ENCODE results near the gene NKRF.

Gene NKRF

DNA sequence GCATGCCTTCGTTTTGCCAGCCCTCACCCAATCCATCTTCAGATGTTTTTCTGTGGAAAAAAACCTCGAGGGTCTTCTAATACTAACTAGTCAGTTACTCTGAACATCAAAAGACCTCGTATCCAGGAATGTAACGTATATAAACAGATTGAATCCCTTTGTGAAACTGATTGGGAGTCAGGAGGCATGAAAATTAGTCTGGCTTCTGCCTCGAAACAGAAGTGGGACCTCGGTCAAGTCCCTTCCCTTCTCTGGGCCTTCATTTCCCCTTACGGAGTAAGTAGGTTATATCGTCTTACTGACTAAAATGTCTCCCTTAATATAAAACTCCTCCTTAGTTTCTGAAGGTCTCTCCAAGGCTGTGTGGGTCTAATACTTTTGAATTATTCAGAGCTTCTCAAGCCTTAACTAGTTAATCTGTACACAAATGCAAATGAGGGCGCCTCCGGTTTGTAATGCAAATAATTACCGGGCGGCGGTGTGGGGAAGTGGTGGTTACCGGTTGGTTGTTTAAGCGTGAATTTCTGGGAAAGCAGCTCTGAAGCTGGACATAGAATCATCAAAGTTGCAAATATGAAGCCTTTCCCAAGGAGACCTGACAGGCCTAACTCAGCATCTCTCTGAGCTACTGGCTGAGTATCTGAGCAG is 11.4 kb upstream of the NKRF start:
- no peak for DNase-seq (ENCODE audit: extremely low read depth in 1 of 2, low read depth in 1 of 2)

DNA sequence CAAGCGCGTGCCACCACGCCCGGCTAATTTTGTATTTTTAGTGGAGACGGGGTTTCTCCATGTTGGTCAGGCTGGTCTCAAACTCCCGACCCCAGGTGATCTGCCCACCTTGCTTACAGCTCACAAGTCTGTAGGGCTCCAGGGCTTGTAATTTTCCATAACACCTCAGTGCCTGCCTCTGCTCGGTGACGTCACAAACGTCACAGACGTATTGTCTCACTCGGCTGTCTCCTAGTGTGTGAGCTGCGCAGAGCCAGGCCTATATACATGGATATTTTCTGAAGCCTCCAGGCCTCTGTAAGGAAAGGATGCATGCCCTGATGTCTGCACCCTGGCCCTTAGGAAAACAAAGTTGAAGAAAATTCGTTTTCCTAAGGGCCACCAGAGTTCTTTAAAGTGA is 8.6 kb upstream of the NKRF start:
- DNase-seq (ENCODE audit: extremely low read depth in 1 of 2, low read depth in 1 of 2): no peak

DNA sequence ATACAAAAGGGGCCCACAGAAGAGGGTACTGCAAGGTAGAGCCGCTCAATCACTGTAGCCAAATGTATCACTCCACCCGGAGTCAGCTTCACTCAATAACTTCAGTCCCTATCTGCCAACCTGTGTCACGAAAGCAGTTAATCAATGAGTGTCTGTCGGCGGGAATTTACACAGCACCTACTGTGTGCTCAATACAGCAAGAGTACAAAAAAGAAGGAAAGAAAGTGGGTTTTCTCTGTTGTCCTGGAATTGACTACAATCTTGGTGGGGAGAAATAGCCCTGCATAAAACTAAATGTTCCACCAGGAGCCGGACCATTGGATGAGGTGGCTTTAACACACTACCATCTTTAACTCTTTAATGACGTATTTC is 780 bp upstream of the NKRF start:
- no peak for DNase-seq (ENCODE audit: extremely low read depth in 1 of 2, low read depth in 1 of 2)

DNA sequence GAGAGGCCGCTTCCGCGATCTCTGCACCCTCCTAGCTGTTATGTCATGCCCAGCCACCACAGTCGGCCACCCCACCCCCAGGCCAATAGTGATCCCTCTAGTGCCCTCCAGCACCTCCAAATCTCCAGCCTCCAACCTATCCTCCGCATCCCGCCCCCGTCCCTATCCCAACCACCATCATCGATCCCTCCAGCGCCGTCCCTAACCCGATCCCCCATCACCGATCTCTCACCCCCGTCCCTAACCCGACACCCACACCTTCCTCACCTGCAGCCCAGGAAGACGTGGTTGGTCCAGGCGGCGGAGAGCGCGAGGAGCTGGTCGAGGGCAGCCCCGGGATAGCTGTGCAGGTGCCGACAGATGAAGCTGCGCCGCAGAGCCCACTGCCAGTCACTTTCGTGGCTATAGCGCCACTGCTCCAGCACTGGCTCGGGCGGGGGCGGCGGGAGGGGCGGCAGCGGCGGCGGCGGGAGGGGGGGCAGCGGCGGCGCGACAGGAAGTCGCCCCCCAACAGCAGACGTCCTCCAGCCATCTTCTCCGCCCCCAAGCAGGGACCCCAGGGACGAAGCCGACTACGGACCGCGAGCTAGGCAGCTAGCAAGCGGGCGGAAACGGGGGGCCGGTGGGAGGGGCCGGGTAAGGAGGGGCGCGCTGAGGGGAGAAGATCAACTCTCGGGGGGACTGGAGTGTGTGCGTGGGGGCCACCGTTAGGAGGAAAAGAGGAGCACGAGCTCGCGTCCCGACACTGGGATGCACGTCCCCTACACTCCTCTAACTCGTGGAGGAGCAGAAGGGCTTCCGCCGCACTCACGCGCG is 552 bp downstream of the NKRF start:
- DNase-seq (ENCODE audit: extremely low read depth in 1 of 2, low read depth in 1 of 2): peak; percentile 12 to 27

DNA sequence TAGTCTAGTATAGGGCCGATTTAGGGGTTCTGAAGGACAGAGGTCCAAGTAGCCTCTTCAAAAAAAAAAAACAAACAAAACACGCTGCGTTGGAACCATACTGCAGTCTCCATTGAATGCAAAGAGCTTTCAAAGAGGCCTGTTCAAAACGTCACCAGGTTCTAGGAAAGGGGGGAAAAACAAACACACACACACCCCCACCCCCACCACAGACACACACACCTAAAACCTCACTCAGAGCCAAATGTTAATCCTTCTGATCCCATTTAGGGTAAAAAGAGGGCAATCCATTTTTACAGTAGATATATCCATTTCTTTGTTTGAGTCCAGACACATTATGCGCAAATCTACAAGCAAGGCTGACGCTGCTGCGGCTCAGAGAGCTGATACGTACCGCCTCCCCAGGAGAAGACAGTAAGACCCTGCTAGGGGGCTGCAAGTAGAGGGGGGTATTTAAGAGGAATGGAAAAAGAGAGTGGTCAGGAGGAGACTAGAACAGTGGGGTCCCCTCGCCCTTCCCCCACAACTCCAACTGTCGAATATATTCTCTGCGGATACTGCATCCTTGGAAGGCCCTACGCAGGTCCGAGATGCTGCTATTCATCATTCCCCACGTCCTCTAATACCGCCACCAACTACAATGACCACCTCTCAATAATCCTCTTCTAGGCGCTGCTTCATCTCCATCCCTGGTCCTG is 1.3 kb downstream of the NKRF start:
- no peak for DNase-seq (ENCODE audit: extremely low read depth in 1 of 2, low read depth in 1 of 2)

DNA sequence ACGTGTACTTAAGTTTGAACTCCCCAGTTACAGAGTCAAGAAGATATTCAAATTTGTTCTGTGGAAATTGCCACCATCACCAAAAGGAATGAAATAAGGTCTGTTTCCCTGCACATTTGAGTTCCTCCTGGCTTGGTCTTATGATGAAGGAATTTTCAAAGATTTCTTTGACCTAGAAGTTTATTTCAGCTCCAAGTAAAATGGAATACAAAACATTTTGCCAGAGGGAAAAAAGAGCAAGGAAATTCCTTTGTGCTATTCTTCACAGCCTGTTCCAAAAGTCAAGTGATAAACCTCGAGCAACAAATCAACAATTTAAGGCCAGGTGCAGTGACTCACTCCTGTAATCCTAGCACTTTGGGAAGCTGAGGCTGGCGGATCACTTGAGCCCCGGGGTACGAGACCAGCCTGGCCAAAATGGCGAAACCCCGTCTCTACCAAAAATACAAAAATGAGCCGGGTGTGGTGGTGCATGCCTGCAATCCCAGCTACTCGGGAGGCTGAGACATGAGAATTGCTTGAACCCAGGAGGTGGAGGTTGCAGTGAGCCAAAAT is 3.4 kb downstream of the NKRF start:
- DNase-seq (ENCODE audit: extremely low read depth in 1 of 2, low read depth in 1 of 2): no peak

DNA sequence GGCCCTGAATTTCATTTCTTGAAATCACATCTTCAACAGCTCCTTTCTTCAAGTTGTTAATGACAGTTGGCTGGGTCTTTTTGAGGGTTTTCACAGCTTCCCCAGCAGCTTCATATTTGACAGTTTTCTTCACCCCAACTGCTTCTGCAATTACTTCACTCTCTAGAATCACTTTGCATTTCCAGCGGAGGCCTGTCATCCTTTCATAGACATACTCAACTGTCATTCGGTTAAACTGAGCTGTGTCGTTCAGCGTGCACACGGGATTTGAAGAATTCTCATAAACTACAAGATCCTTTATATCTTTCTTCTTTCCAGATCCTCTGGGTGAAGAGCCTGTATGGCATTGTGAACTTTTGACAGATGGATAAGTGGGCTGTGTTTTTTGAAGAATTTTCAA is 16.4 kb downstream of the NKRF start:
- DNase-seq (ENCODE audit: extremely low read depth in 1 of 2, low read depth in 1 of 2): no peak

DNA sequence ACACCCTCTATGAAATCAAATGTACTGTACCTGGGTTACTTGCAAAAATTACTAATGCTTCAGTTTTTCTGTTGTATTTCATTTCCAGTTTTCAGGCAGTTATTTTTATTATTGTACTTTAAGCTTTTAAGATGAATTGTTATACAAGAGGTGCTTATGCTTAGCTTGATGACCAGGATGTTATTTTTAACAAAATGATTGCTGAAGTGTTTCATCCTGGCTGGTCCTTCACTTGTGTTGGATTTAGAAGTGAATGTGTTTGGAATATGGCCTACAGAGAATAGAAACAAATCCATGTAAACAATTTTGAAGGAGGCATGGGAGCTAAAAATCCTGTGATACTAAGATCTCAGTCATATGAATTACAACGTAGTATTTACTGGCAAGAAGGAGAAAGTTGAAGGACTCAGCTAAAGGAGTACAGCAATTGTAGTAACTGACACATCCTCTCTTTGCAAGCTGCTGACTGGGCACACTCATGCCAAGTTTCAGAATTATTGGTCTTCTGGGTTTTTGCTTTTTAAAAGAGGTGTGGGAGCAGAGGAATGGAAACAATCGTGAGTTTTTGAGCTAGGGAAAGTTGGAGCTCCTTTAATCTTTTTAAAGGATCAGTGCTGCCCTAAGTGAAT is 22.7 kb downstream of the NKRF start:
- no peak for DNase-seq (ENCODE audit: extremely low read depth in 1 of 2, low read depth in 1 of 2)

DNA sequence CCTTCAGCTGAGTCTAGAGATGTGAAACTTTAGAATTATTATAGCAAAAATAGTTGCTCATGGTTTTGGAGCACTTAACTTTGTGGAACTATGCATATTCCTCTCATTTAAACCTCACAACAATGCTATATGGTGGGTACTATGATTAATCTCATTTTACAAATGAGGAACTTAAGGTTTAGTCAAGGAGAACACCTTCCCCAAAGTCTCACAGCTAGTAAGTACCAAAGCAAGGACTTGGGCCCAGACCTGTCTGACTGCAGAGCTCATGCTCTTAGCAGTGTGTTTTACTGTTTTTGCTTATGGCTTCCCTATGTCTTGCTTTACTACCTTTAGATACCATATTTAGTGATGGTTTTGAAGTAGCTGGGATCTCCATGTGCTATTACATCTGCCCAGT is 26.8 kb downstream of the NKRF start:
- DNase-seq (ENCODE audit: extremely low read depth in 1 of 2, low read depth in 1 of 2): no peak

DNA sequence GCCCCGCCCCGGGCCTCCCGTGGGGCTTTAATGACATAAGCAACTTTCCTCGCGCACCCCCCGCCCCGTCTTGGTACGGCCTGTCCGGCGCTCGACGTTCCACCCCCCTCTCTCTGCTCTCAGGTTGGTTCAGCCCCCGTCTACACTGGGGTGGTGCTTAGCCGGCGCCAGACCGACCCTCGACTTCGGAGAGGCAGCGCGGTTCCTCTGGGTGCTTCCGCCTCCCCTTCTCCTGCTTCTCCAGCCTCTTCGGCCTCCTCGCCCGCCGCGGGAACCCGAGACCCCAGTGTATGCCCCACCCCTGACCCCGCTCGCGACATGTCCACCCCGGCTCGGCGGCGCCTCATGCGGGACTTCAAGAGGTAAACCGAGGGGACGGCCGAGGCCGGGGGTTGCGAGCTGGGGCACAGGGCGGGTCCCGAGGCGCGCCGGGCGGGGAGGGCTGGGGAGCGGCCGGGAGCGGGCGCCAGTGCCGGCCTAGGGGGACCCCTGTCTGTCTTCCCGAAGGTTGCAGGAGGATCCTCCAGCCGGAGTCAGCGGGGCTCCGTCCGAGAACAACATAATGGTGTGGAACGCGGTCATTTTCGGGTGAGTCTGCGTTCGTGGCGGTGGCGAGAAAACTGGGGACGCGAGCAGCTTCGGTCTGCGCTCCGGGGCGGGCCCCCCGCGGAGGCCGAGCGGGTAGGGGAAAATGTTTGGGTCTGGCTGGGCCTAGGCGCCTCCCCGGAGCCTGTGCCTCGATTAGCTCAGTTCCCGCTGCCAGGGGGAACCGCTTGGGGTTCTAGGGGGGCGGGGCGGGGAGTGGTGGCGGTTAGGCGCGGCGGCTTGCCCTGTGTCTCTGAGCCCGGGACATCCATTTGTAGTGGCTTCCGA is 31.6 kb downstream of the NKRF start, which contains the start of gene UBE2A:
UBE2A (plus strand) TSS at position 170 of the 873 bp plus-strand sequence; CDS start at position 319, 149 bp downstream.
- DNase-seq (ENCODE audit: extremely low read depth in 1 of 2, low read depth in 1 of 2): peak; percentile 68 to 79

DNA sequence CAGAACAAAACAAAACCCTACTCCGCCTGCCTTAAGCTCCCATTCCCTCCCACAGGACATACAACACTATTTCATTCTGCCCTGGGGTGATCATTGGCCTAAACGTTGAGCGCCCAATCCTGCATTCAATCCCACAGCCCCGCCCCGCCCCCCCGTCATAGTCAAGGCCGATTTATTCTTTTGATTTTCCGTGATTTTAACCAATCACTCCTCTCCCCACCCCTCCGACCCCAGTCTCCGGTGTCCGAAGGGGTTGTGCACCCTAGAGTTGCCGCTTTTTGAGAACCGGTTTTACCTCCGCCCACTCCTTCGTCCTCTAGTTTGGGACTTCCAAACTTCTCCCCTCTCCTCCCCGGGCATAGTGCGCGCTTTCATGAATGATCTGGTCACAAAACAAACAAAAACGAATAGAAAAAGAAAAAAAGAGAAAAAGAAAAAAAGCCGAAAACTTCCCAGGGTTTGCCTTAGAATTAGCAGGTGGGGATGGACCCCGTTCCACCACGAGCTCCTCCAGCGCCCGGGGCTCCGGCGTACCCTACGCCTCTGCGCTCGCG is 32.3 kb downstream of the NKRF start:
- no peak for DNase-seq (ENCODE audit: extremely low read depth in 1 of 2, low read depth in 1 of 2)

DNA sequence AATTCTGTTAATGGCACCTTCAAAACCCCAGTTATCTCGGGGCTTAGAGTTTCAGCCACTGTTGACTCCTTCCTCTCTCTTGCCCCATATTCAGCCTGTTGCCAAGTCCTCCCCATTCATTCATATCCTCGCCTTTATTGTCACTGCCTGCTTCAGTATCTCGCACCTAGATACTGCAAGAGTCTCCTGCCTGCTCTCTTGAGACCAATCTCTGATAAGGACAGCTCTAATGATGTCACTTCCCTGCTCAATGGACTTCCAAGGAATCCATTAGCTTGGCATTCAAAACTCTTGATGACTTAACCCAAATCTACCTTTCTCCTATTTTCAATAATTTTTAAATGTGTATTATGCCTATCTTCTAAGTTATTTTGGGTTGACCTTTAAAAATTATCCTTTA is 33.0 kb downstream of the NKRF start:
- DNase-seq (ENCODE audit: extremely low read depth in 1 of 2, low read depth in 1 of 2): no peak

DNA sequence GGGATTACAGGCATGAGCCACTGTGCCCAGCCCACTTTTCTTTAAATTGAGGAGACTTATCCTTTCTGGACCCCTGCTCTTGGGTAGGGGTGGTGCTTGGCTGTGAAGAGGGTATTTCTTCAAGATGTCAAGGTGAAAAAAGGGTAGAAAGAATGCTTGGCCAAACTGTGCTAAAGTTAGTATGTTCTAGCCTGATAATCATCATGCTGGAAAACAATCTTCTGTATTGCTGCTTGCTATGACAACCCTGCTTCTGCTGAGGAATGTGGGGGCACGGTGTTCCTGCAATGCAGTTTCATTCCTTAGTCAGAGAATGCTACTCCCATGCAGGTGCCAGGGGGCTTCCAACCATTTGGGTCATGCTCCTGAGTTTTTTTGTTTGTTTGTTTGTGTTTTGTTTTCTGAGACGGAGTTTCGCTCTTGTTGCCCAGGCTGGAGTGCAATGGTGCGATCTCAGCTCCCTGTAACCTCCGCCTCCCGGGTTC is 35.8 kb downstream of the NKRF start:
- no peak for DNase-seq (ENCODE audit: extremely low read depth in 1 of 2, low read depth in 1 of 2)

DNA sequence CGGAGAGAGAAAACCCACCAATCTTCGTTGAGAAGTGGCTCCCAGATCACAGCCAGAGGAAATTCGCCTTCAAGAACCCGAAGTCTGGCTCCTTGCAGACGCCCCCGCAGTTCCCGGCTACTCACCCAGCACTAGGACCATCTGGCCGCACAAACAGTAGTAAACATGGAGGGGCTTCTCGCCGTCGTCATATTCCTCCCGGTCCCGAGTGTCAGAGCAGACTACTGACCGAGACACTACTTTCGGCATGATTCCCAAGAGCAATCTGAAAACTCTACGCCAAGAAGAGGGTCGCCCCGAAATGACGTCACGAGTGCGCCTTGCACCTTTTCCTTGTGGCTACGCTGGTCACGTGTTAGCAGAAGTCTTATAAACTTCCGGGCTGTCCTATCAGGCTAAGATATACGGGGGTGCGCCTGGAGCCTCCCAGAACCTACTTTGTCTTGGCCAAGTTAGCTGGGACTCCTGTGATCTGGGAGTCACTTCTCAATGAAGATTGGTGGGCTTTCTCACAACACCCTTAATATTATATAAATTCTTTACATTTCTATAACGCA is 41.0 kb downstream of the NKRF start, which contains the start of gene STEEP1:
STEEP1 (minus strand) TSS at position 303 of the 557 bp plus-strand sequence; CDS start at position 249, 54 bp downstream.
- DNase-seq (ENCODE audit: extremely low read depth in 1 of 2, low read depth in 1 of 2): peak; percentile 73 to 75

DNA sequence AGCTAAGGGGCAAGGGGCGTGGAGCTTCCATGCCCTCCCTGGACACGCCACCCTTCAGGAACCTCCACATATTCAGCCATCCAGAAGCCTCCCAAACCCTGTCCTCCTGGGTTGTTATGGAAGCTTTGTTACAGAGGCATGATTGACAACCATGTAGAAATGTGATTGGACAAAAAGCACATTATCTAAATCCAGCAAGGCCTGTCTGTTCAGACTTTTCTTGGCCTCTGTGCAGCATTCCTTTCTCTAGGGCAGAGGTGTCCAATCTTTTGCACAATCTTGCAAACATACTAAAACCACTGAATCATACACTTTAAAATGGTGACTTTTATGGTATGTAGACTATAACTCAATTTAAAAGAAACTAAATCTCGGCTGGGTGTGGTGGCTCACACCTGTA is 53.7 kb downstream of the NKRF start:
- no peak for DNase-seq (ENCODE audit: extremely low read depth in 1 of 2, low read depth in 1 of 2)

DNA sequence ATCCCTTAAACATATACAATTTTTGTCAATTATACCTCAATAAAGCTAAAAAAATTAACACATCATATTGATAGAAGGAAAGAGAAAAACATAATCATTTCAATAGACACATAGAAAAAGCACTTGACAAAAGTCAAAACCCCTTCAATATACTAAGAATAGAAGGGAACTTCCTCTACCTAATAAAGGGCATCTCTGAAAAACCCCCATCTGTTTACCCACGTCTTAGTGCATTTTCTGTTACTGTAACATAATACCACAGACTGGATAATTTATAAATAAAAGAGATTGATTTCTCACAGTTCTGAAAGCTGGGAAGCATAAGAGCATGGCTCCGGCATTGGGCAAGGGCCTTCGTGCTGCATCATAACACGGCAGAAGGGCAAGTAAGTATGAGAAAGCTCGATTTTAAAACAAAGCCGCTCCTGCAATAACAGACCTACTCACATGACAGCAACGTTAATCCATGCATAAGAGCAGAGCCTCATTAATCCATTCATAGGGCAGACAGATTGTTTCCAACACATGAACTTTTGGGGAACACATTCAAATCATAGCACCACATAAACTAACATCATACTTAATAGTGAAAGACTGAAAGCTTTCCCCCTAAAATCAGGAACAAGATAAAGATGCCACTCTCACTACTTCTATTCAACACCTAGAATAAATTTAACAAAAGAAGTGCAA is 56.8 kb downstream of the NKRF start:
- DNase-seq (ENCODE audit: extremely low read depth in 1 of 2, low read depth in 1 of 2): no peak

DNA sequence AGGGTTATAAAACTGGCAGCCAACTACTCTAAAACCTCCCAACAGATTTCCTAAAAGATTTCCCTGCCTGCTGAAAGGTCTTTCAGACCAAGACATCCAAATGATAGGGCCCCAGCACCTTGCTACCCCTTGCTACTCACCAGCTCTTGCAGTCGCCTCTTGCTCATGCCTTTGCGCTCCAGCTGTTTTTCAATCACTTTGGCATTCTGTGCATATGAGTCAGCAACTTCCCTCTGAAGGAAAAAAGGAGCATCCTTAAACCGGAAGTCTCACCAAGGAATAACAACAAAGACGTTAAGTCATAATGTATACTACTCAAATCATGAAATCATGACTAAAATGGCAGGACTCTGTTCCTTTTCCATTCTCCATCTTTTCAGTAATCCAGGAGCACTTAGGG is 65.0 kb downstream of the NKRF start:
- no peak for DNase-seq (ENCODE audit: extremely low read depth in 1 of 2, low read depth in 1 of 2)

DNA sequence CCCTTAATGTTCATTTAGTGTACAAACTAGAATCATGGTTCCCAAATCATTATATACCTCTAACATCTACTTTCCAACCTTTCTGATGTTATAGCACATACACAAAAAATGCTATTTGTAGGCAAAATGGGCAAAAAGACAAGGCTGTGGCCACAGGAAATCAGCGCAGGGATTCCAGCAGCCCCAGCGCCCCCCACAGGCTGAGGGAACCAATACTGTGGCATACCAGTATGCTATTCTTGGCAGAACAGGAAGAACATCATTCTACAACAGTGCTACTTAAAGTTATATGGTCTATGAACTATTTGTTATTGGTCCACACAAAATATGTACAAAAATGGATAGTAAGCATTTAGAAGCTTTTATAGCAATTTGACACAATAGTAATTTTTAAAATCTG is 66.4 kb downstream of the NKRF start:
- no peak for DNase-seq (ENCODE audit: extremely low read depth in 1 of 2, low read depth in 1 of 2)
